PC-3 (cell line): ENCODE data around the gene GAS7.

ENCODE experiments used
- CTCF ChIP-seq: fragments of 300-600 bp; sonication (generic); conservative IDR thresholded peaks from 2 replicates; pipeline ENCODE4 v1.5.1; 2017; ENCODE audit warnings: antibody characterized with exemption, low read depth, mild to moderate bottlenecking, low read length
- EZH2 ChIP-seq: fragments of 300-600 bp; sonication (generic); IDR thresholded peaks from one replicate; pipeline ENCODE4 v1.6.1; 2017; ENCODE audit warnings: antibody characterized with exemption, mild to moderate bottlenecking, low read length; ENCODE audit not compliant: unreplicated experiment
- EZH2phosphoT487 ChIP-seq: fragments of 300-600 bp; sonication (generic); IDR thresholded peaks from 2 replicates; pipeline ENCODE4 v1.6.1; 2018; ENCODE audit warnings: mild to moderate bottlenecking, antibody characterized with exemption, low read length, borderline replicate concordance

DNA sequence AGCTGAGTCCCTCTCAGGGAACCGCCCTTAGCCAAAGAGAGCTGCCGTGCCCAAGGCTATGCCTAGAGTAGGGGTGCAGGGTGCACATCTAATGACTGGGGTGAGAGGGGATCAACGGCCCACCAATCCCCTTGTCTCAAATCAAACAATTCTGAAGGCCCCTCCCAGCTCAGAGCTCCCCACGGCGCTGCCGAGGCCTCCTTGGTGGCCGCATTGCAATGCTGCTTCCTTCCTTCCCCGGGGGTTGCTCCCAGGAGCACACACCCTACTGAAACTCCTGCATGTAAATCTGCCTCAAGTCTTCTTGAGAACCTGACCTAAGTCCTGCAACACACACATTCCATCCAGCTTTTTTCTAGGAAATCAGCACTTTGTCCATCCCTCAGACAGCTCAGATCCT is 212.8 kb downstream of the GAS7 start:
- TF ChIP-seq CTCF: no peak
- no peak for TF ChIP-seq EZH2
- no peak for TF ChIP-seq EZH2phosphoT487
